ENCODE data around the gene BAIAP2L2.

BAIAP2L2 gene

GRCh38 chr22:38077096-38077495 lies 33.4 kb downstream of the BAIAP2L2 start:
- H3K4me3 ChIP-seq (replicated peaks; ENCODE audit: insufficient read depth, low read length), result no peak overlapping the region
- peaks cover 18% of the 10 kb centered on the region for H3K27me3 ChIP-seq (ENCODE audit: insufficient read depth, poor library complexity, severe bottlenecking)
- TF ChIP-seq REST (IDR thresholded peaks at IDR 0.05; ENCODE audit: insufficient replicate concordance, low read depth), result no peak
- TF ChIP-seq, protein P1, sequence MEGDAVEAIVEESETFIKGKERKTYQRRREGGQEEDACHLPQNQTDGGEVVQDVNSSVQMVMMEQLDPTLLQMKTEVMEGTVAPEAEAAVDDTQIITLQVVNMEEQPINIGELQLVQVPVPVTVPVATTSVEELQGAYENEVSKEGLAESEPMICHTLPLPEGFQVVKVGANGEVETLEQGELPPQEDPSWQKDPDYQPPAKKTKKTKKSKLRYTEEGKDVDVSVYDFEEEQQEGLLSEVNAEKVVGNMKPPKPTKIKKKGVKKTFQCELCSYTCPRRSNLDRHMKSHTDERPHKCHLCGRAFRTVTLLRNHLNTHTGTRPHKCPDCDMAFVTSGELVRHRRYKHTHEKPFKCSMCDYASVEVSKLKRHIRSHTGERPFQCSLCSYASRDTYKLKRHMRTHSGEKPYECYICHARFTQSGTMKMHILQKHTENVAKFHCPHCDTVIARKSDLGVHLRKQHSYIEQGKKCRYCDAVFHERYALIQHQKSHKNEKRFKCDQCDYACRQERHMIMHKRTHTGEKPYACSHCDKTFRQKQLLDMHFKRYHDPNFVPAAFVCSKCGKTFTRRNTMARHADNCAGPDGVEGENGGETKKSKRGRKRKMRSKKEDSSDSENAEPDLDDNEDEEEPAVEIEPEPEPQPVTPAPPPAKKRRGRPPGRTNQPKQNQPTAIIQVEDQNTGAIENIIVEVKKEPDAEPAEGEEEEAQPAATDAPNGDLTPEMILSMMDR (IDR thresholded peaks at IDR 0.05; ENCODE audit: insufficient read depth, low read length), result no peak
- TF ChIP-seq SPI1 (IDR thresholded peaks at IDR 0.05; ENCODE audit: borderline replicate concordance, low read depth), result no peak
- TF ChIP-seq POLR2AphosphoS5 (IDR thresholded peaks at IDR 0.05; ENCODE audit: low read depth), result no peak
- no peak for TF ChIP-seq GABPA (IDR thresholded peaks at IDR 0.05; ENCODE audit: low read depth)
- no peak overlapping the region for H3K27ac ChIP-seq (replicated peaks)
- DNase-seq (ENCODE audit: low read depth in 1 of 2, low spot score in 1 of 2), result no peak

GRCh38 chr22:38075961-38076360 lies 34.5 kb downstream of the BAIAP2L2 start:
- no peak for DNase-seq (ENCODE audit: low read depth in 1 of 2, low spot score in 1 of 2)
- peaks cover 10% of the 10 kb centered on the region for H3K27me3 ChIP-seq (ENCODE audit: insufficient read depth, poor library complexity, severe bottlenecking)
- H3K27ac ChIP-seq (replicated peaks), result no peak overlapping the region
- TF ChIP-seq SPI1 (IDR thresholded peaks at IDR 0.05; ENCODE audit: borderline replicate concordance, low read depth), result no peak
- no peak overlapping the region for H3K4me3 ChIP-seq (replicated peaks; ENCODE audit: insufficient read depth, low read length)

DNA sequence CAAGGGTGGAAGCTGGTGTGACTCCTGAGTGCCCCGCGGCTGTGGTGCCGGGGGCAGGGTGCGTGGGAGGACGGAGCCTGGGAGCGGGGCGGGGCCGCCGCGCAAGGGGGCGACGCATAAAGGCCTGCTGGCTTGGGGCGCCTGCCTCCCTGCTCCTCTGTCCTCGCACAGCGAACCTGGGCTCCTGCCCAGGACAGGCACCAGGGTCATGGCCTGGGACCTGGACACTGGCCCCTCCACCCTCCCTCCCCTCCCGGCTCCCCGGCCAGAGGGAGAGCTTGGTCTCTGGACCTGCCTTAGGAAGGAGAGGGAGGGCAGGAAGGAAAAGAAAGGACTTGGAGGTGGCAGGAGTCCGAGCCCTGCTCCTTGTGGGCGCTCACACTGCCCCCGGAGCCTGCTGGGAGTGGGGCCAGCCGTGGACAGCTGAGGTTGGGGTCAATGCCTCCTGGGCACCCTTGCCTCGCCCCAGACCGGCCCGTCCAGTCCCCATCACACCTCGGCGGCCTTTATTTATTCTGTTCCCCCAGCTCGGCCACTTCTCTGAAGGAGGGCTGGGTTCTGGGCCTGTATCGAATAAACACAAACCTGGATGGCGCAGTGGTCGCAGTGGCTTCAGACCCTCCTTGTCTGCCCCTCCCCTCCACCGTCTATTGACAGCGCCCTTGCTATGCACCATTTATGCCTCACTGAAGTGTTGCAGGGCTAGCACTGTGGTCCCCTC lies 35.2 kb downstream of the BAIAP2L2 start:
- no peak overlapping the region for H3K4me3 ChIP-seq (replicated peaks; ENCODE audit: insufficient read depth, low read length)
- no peak overlapping the region for H3K27ac ChIP-seq (replicated peaks)
- no peak for DNase-seq (ENCODE audit: low read depth in 1 of 2, low spot score in 1 of 2)
- TF ChIP-seq REST (IDR thresholded peaks at IDR 0.05; ENCODE audit: insufficient replicate concordance, low read depth) (no peak), GABPA (IDR thresholded peaks at IDR 0.05; ENCODE audit: low read depth) (no peak), POLR2AphosphoS5 (IDR thresholded peaks at IDR 0.05; ENCODE audit: low read depth) (no peak), SPI1 (IDR thresholded peaks at IDR 0.05; ENCODE audit: borderline replicate concordance, low read depth) (no peak)
- TF ChIP-seq, protein P1 (IDR thresholded peaks at IDR 0.05; ENCODE audit: insufficient read depth, low read length), result no peak
- H3K27me3 ChIP-seq (ENCODE audit: insufficient read depth, poor library complexity, severe bottlenecking), result peaks cover 3% of the 10 kb centered on the region

DNA sequence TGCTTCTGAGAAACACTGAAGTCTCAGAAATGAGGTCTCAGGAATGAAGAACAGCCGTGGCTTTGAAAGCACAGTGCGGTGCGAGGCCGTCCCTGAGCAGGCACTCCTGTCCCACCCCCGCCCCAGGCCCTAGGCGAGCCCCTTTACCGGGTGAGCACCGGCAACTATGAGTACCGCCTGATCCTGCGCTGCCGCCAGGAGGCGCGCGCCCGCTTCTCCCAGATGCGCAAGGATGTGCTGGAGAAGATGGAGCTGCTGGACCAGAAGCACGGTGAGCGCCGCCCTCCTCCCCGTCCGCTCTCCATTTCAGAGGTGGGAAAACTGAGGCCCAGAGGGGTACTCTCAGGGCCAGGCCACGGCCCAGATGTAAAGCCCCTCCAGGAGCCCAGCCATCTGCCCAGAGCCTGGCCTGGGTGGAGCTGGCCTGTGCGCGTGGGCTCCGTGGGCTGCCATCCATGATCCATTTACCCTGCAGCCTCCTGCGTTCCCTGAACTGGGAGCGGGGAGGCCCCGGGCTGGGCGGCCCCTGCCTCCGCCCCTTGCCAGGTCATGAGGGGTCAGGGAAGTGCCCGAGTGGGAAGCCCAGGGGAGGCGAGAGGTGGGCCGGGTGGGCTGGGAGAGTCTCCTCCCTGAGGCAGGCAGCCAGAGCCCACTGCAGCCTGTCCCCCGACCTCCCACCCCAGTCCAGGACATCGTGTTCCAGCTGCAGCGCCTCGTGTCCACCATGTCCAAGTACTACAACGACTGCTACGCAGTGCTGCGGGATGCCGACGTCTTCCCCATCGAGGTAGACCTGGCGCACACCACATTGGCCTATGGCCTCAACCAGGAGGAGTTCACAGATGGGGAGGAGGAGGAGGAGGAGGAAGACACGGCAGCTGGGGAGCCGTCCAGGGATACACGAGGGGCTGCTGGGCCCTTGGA lies 36.0 kb downstream of the BAIAP2L2 start:
- H3K27ac ChIP-seq (replicated peaks), result no peak overlapping the region
- no peaks in the 10 kb centered on the region for H3K27me3 ChIP-seq (ENCODE audit: insufficient read depth, poor library complexity, severe bottlenecking)
- no peak for DNase-seq (ENCODE audit: low read depth in 1 of 2, low spot score in 1 of 2)
- no peak overlapping the region for H3K4me3 ChIP-seq (replicated peaks; ENCODE audit: insufficient read depth, low read length)
- TF ChIP-seq SPI1 (IDR thresholded peaks at IDR 0.05; ENCODE audit: borderline replicate concordance, low read depth) (no peak), REST (IDR thresholded peaks at IDR 0.05; ENCODE audit: insufficient replicate concordance, low read depth) (no peak), POLR2AphosphoS5 (IDR thresholded peaks at IDR 0.05; ENCODE audit: low read depth) (no peak), GABPA (IDR thresholded peaks at IDR 0.05; ENCODE audit: low read depth) (no peak)
- TF ChIP-seq, protein P1 (IDR thresholded peaks at IDR 0.05; ENCODE audit: insufficient read depth, low read length), result no peak

Data from HL-60 (cell line).